ENCODE results near the gene TMEFF2.

TMEFF2 gene

DNA sequence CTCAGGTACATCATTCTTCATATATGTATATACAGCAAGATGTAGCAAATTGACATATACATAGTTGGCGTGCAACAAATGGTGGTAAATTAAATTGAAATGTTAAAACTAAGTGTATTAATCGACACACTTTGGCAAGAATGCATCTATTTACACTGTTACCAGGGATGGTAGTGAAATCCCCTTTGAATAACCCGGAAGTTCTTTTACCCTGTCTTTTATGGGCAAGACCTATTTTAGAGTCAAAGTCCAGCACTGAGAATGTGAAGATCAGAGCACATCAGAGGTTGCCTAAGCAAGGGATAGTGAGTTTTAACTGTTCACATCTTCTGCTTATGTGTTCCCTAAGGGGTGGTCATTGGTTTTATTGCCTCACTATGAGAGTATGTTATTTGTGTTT, 7.6 kb upstream of the TMEFF2 start:
- no peak overlapping the region for H3K4me3 ChIP-seq (ENCODE audit: control insufficient read depth, low read depth, low read length)
- no peak for DNase-seq (ENCODE audit: low read depth)
- TF ChIP-seq, protein P1, sequence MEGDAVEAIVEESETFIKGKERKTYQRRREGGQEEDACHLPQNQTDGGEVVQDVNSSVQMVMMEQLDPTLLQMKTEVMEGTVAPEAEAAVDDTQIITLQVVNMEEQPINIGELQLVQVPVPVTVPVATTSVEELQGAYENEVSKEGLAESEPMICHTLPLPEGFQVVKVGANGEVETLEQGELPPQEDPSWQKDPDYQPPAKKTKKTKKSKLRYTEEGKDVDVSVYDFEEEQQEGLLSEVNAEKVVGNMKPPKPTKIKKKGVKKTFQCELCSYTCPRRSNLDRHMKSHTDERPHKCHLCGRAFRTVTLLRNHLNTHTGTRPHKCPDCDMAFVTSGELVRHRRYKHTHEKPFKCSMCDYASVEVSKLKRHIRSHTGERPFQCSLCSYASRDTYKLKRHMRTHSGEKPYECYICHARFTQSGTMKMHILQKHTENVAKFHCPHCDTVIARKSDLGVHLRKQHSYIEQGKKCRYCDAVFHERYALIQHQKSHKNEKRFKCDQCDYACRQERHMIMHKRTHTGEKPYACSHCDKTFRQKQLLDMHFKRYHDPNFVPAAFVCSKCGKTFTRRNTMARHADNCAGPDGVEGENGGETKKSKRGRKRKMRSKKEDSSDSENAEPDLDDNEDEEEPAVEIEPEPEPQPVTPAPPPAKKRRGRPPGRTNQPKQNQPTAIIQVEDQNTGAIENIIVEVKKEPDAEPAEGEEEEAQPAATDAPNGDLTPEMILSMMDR (IDR thresholded peaks at IDR 0.05; ENCODE audit: control insufficient read depth, insufficient read depth, low read depth, low read length, missing control alignments), result no peak

DNA sequence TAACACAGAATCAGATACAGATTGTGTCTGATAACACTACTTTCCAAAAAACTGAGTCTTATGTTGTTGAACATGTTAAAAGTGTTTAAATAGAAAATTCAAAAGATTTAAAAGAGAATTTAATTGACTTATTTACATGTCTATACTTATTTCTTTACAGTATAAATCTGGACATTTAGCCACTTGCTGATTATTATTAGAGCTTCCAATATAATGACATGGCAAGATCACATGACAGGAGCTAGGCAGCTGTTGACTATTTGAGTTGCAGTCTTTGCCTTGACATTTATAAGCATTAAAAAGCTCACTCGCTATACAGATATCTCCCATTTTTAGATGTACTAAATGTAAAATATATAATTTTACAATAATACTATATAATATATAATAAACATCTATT, 6.4 kb upstream of the TMEFF2 start:
- TF ChIP-seq, protein P1 (IDR thresholded peaks at IDR 0.05; ENCODE audit: control insufficient read depth, insufficient read depth, low read depth, low read length, missing control alignments), result no peak

DNA sequence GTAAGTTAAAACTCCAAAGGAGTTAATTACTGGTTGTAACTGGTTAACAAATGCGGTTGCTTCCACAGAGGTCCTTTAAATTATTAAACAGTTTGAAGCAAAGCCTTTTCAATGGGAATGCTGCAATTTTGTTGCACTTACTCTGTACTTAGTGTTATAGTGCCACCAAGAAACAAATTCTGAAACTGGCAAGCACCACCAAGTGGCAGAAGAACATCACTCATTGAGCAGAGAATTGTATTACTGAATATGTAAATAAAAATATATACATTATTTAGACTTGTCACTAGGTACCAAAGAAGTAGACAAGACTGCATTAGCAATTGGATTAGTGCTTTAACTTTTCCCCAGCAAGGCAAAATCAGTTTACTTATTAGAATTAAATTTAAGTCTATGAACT, 2.6 kb upstream of the TMEFF2 start:
- TF ChIP-seq, protein P1 (IDR thresholded peaks at IDR 0.05; ENCODE audit: control insufficient read depth, insufficient read depth, low read depth, low read length, missing control alignments), result peak; percentile 22
- no peak overlapping the region for H3K4me3 ChIP-seq (ENCODE audit: control insufficient read depth, low read depth, low read length)
- DNase-seq (ENCODE audit: low read depth), result no peak

More for the DNA sequence above, 6.4 kb upstream of the TMEFF2 start:
- no peak for DNase-seq (ENCODE audit: low read depth)
- H3K4me3 ChIP-seq (ENCODE audit: control insufficient read depth, low read depth, low read length), result no peak overlapping the region

DNA sequence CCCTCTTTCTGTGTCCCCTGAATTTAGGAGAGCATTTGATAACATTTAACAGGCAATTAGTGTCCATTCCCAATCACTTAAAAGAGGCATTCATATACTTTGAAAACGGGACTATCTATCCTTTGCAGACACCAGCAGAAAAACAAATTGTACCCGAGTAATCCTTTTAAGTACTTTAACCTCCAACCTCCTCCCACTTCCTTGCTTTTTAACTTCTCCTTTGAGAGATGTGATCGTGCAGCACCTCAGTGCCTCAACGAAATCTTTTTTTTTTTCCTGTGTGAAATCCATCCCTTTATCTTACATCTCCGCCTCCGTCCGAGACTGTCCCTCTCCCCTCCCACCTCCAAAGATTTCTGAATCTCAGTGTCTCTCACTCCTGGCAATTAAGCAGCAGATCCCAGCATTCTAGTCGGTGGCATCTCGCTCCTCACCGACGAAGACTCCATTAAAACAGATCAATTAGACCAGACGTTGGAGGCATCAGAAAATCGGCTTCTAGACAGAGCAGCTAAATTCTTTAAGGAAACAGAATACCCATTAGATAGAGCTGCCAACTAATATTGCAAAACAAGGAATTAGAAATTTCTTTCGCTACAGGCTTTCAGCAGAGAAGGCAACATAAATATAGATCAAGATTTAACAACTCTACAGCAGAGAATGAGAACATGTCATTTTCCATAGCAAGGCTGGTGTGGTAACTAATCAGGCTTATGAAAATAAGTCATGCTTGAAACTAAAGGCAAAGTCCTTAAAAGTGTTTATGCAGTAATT, 1.9 kb upstream of the TMEFF2 start:
- no peak overlapping the region; the same call in 1 of the 2 replicates for H3K4me3 ChIP-seq (ENCODE audit: control insufficient read depth, low read depth, low read length)
- DNase-seq (ENCODE audit: low read depth), result no peak
- TF ChIP-seq, protein P1 (IDR thresholded peaks at IDR 0.05; ENCODE audit: control insufficient read depth, insufficient read depth, low read depth, low read length, missing control alignments), result no peak

DNA sequence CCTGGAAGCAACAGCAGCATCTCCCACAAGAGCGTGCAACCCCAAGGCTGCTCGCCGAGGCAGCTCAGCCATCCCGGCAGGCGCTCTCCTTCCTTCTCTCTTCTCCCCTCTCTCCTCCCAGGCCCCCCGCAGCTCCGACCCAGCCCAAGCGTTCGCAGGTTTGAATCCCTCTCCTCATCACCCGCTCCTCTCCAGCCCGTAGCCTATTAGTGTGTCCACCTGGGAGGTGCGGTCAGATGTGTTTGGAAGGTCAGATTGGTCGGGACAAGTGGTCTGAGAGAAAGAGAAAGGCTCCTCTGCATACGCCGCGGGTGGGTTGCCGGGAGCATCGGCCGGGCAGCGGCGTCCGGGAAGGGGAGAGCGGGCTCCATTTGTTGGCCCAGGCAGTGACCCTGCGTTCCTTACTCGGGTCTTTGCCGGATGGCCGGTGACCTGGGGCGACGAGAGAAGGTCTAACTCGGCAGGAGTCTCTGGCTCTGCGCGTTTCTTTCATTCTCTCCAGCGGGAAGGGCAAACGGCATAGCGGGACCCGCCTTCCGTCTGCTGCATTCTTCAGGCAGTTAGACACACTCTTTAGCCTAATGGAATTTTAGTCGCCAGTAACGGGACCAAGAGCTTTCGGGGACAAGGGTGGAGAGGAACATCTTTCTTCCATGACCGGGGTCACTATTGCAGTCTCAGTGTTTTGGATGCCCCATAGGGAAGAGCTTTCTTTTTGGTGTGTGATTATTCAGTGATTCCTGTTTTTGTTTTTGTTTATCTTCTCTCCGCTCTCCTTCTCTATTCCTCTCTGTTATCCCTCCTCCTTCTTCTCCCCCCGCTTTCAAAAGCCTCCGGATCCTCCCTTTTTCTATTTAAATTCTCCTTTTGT, 1.1 kb upstream of the TMEFF2 start:
- TF ChIP-seq, protein P1 (IDR thresholded peaks at IDR 0.05; ENCODE audit: control insufficient read depth, insufficient read depth, low read depth, low read length, missing control alignments), result no peak
- H3K4me3 ChIP-seq (ENCODE audit: control insufficient read depth, low read depth, low read length), result peak overlapping the region; percentile 68
- no peak for DNase-seq (ENCODE audit: low read depth)

DNA sequence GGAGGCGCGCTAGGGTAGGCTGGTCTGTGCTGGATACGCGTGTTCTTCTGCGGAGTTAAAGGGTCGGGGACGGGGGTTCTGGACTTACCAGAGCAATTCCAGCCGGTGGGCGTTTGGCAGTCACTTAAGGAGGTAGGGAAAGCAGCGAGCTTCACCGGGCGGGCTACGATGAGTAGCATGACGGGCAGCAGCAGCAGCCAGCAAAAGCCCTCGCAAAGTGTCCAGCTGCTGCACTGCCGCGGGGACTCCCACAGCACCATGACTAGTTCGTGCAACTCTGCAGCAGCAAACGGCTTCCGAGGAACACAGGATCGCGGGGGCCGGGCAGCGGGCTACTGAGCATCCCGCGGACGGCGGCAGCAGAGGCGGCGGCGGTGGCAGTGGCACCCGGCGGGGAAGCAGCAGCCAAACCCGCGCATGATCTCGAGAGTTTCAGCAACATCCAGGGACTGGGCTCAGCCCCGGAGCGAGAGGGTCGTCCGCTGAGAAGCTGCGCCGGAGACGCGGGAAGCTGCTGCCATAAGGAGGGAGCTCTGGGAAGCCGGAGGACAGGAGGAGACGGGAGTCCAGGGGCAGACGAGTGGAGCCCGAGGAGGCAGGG, 368 bp downstream of the TMEFF2 start:
- TF ChIP-seq, protein P1 (IDR thresholded peaks at IDR 0.05; ENCODE audit: control insufficient read depth, insufficient read depth, low read depth, low read length, missing control alignments), result no peak
- no peak for DNase-seq (ENCODE audit: low read depth)
- peak overlapping the region; percentile 68 for H3K4me3 ChIP-seq (ENCODE audit: control insufficient read depth, low read depth, low read length)
